Uterus (tissue), 2 donors: ENCODE results near the gene MUC5B.

ENCODE experiments used
- CTCF ChIP-seq, 4 experiments: fragments of 200-600 bp in 2 of 4; fragments of 450-650 bp in 2 of 4; sonication (generic) in 2 of 4; IDR thresholded peaks; one replicate each; pipeline ENCODE4 v1.5.1; 2016 to 2019; ENCODE audit warnings: antibody characterized with exemption in 4 of 4, mild to moderate bottlenecking in 2 of 4, moderate library complexity in 1 of 4
- POLR2A ChIP-seq, 2 donors: fragments of 450-650 bp; IDR thresholded peaks; one replicate each; pipeline ENCODE4 v1.6.1; 2016; ENCODE audit warnings: antibody characterized with exemption in 2 of 2, mild to moderate bottlenecking in 1 of 2, moderate library complexity in 1 of 2

- TF ChIP-seq CTCF (IDR thresholded peaks at IDR 0.05) (no peak), POLR2A (IDR thresholded peaks at IDR 0.05) (no peak)
These were observed 87.4 kb downstream of the MUC5B start for GRCh38 chr11:1310318-1310687.
